ENCODE measurements around the gene NME7.

GRCh38 chr1:169309178-169310166 lies 58.1 kb downstream of the NME7 start:
- no peak for TF ChIP-seq CTCF (IDR thresholded peaks at IDR 0.05)
- no peak for TF ChIP-seq POLR2AphosphoS5 (IDR thresholded peaks at IDR 0.05; ENCODE audit: low read depth, low read length)
- TF ChIP-seq SIN3A (IDR thresholded peaks at IDR 0.05; ENCODE audit: borderline replicate concordance, insufficient read depth, low read depth, low read length): no peak
- TF ChIP-seq REST (IDR thresholded peaks at IDR 0.05; ENCODE audit: insufficient read depth in 1 of 2, low read depth in 2 of 2, low read length in 1 of 2): no peak
